M059J (cell line): ENCODE measurements around the gene CAPN15. TPM values are rescaled to one million over a fixed set of nuclear protein-coding genes. Genes with fewer than 3 reads are reported as not detected.
"Not testable (repeated sequence)": the region's sequence is repeated elsewhere in the genome, so short reads cannot be mapped to it uniquely, and the experiment has no call there.

ENCODE experiments used
- DNase-seq: peaks from one replicate; pipeline ENCODE4 v3.0.0-alpha.2; 2012; ENCODE audit warnings: low read depth
- total RNA-seq: library from RNA; depleted of rRNA; stranded (reverse); fragments of >200 nt; shearing (Covaris generic); gene quantifications from 2 replicates; pipeline ENCODE4 v1.2.3, GENCODE V29; 2014

Gene CAPN15
- total RNA-seq, 1 experiment from 2014 or later, result 36.7 TPM

- no peak for DNase-seq
Observed at GRCh38 chr16:506246-506546, 21.3 kb upstream of the CAPN15 start.

GRCh38 chr16:507527-507926, 20.0 kb upstream of the CAPN15 start:
- DNase-seq, result not testable (repeated sequence)

GRCh38 chr16:507996-508395, 19.5 kb upstream of the CAPN15 start:
- no peak for DNase-seq

- no peak for DNase-seq
Observed at GRCh38 chr16:508884-509736, 18.4 kb upstream of the CAPN15 start.

GRCh38 chr16:510066-510825, 17.3 kb upstream of the CAPN15 start:
- no peak for DNase-seq

- DNase-seq, result no peak
Observed at GRCh38 chr16:512802-513201, 14.7 kb upstream of the CAPN15 start.

GRCh38 chr16:513950-514349, 13.6 kb upstream of the CAPN15 start:
- no peak for DNase-seq

GRCh38 chr16:515175-515938, 12.2 kb upstream of the CAPN15 start:
- DNase-seq, result no peak

- DNase-seq, result no peak
Observed at GRCh38 chr16:515939-516226, 11.6 kb upstream of the CAPN15 start.

- no peak for DNase-seq
Observed at GRCh38 chr16:516301-516700, 11.2 kb upstream of the CAPN15 start.

- no peak for DNase-seq
Observed at GRCh38 chr16:518858-519257, 8.7 kb upstream of the CAPN15 start.

- DNase-seq, result no peak
Observed at GRCh38 chr16:519425-519824, 8.1 kb upstream of the CAPN15 start.

- no peak for DNase-seq
Observed at GRCh38 chr16:519841-520687, 7.4 kb upstream of the CAPN15 start.

GRCh38 chr16:520847-521246, 6.7 kb upstream of the CAPN15 start:
- no peak for DNase-seq

- DNase-seq, result no peak
Observed at GRCh38 chr16:521381-522210, 5.9 kb upstream of the CAPN15 start.

- no peak for DNase-seq
Observed at GRCh38 chr16:522320-523096, 5.0 kb upstream of the CAPN15 start.

- DNase-seq, result no peak
Observed at GRCh38 chr16:523097-523741, 4.3 kb upstream of the CAPN15 start.

GRCh38 chr16:524274-525040, 3.1 kb upstream of the CAPN15 start:
- no peak for DNase-seq

- DNase-seq, result no peak
Observed at GRCh38 chr16:525123-525519, 2.4 kb upstream of the CAPN15 start.
